CMK (cell line): Measurements from ENCODE around the gene CTNNBIP1.
"Not testable (repeated sequence)": the region's sequence is repeated elsewhere in the genome, so short reads cannot be mapped to it uniquely, and the experiment has no call there.

Experiments used
- DNase-seq: peaks from one replicate; pipeline ENCODE4 v3.0.0-alpha.2; 2010; ENCODE audit warnings: low read depth

The CTNNBIP1 gene

GRCh38 chr1:9910076-9910422 lies at the start of gene CTNNBIP1:
CTNNBIP1 (minus strand) TSS chr1:9910269; CDS start chr1:9872064, 38,205 bp downstream.
- no peak for DNase-seq

GRCh38 chr1:9957726-9958125 lies 47.7 kb upstream of the CTNNBIP1 start:
- DNase-seq, result no peak

GRCh38 chr1:9946315-9946714 lies 36.2 kb upstream of the CTNNBIP1 start:
- no peak for DNase-seq

- DNase-seq, result peak; percentile 94
Observed at GRCh38 chr1:9942939-9943788, 33.1 kb upstream of the CTNNBIP1 start, which contains the start of the genes LZIC and NMNAT1. LZIC (minus strand) TSS chr1:9943391; CDS start chr1:9936619, 6,772 bp downstream. NMNAT1 (plus strand) TSS chr1:9943475; CDS start chr1:9972074, 28,599 bp downstream.

GRCh38 chr1:9942399-9942938 lies 32.4 kb upstream of the CTNNBIP1 start:
- peak; percentile 14 for DNase-seq

GRCh38 chr1:9929431-9930385 lies 19.6 kb upstream of the CTNNBIP1 start:
- no peak for DNase-seq

GRCh38 chr1:9927259-9927658 lies 17.2 kb upstream of the CTNNBIP1 start:
- DNase-seq, result no peak

- no peak for DNase-seq
Observed at GRCh38 chr1:9922342-9922741, 12.3 kb upstream of the CTNNBIP1 start.

GRCh38 chr1:9920606-9921005 lies 10.5 kb upstream of the CTNNBIP1 start:
- no peak for DNase-seq

- DNase-seq, result no peak
Observed at GRCh38 chr1:9917901-9918300, 7.8 kb upstream of the CTNNBIP1 start.

GRCh38 chr1:9917495-9917894 lies 7.4 kb upstream of the CTNNBIP1 start:
- DNase-seq, result not testable (repeated sequence)

GRCh38 chr1:9916452-9916851 lies 6.4 kb upstream of the CTNNBIP1 start:
- DNase-seq, result no peak

- DNase-seq, result no peak
Observed at GRCh38 chr1:9914610-9914937, 4.5 kb upstream of the CTNNBIP1 start.

- no peak for DNase-seq
Observed at GRCh38 chr1:9912264-9912936, 2.3 kb upstream of the CTNNBIP1 start.

GRCh38 chr1:9910423-9911178 lies 532 bp upstream of the CTNNBIP1 start:
- DNase-seq, result peak; percentile 99

- no peak for DNase-seq
Observed at GRCh38 chr1:9909234-9910046, 629 bp downstream of the CTNNBIP1 start.

GRCh38 chr1:9908871-9909233 lies 1.2 kb downstream of the CTNNBIP1 start:
- no peak for DNase-seq

GRCh38 chr1:9907441-9907840 lies 2.6 kb downstream of the CTNNBIP1 start:
- DNase-seq, result no peak

GRCh38 chr1:9906466-9906865 lies 3.6 kb downstream of the CTNNBIP1 start:
- DNase-seq, result no peak

GRCh38 chr1:9905010-9905409 lies 5.1 kb downstream of the CTNNBIP1 start:
- DNase-seq, result no peak
